HG02973 (cell line): Measurements from ENCODE around the gene CMTM4.
"Not testable (repeated sequence)": the region's sequence is repeated elsewhere in the genome, so short reads cannot be mapped to it uniquely, and the experiment has no call there.

Experiments used
- ATAC-seq: cut with Tn5 transposase; IDR thresholded peaks from one replicate; pipeline ENCODE4 v1.9.1; 2021; ENCODE audit warnings: moderate library complexity; ENCODE audit not compliant: unreplicated experiment

The CMTM4 gene

DNA sequence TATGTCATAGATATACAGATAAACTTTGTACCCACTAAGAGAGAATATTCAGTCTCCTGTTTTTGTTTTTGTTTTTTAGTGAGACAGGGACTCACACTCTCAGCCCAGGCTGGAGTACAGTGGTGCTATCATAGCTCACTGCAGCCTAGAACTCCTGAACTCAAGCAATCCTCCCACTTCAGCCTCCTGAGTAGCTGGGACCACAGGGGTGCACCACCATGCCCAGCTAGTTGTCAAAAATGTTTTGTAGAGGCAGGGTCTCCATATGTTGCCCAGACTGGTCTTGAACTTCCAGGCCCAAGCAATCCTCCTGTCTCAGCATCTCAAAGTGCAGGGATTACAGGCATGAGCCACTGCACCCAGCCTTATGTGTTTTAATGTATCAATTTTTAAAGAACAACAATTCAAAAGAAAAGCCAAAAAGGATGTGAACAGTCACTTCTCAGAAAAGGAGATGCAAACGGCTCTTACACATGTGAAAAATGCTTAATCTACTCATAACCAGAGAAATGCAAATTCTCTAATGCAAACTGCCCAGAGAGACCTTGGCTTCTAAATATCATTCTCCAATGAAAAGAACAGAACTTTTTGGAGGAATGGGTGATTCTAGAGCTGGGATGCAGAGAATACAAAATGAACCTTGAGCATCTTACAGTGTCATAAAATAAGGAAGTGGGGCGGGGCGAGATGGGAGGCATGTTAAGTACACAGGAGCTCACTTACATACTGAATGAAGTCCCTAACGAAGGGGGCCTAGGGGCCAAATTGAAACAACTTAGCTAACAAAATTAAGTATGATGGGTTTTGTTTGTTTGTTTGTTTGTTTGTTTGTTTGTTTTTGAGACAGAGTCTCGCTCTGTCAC, 99.3 kb downstream of the CMTM4 start:
- ATAC-seq = no peak

DNA sequence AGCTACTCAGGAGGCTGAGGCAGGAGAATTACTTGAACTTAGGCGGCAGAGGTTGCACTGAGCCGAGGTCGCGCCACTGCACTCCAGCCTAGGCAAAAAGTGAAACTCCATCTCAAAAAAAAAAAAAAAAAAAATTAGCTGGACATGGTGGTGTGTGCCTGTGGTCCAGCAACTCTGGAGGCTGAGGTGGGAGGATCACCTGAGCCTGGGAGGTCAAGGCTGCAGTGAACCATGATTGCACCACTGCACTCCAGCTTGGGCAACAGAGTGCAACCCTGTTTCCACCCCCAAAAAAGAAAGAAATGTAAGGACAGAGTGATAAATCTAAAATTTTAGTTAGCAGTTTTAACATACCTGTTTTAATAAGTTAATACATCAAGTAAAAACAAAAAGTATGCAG, 100.0 kb downstream of the CMTM4 start:
- ATAC-seq = not testable (repeated sequence)

DNA sequence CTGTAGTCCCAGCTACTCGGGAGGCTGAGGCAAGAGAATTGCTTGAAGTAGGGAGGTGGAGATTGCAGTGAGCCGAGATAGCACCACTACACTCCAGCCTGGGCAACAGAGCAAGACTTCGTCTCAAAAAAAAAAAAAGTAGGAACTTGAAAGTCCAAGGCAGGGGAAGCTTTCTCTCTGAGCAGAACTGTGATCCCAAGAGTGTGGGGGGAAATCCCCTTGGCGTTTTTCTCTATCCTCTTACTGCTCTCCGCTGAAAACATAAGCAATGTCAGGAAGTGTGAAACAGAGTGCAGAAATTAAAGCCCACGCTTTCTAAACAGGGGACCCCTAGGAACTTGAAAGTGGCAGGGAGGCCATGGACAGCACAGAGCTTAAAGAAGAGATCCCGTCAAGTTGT, 101.8 kb downstream of the CMTM4 start:
- ATAC-seq = no peak

GRCh38 chr16:66592814-66593213, 103.7 kb downstream of the CMTM4 start:
- ATAC-seq = no peak

- ATAC-seq = no peak
These were observed 104.3 kb downstream of the CMTM4 start for GRCh38 chr16:66592241-66592640.

DNA sequence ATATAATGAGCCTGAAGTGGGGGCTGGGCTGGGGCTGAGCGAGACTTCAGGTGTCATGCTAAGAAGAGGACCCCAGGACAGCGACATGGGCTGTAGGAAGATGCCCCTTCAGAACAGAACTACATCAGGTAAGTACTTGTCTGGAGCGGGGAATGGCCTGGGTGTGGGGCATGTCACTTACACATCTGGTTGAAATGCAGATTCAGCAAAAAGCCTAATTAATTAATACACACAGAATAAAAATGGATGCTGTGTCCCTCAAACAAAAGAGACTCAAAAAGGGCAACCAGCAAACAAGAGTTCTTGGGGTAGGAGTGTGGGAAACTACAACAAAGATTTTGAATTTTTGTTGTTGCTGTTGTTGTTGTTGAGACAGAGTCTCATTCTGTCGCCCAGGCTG, 105.5 kb downstream of the CMTM4 start:
- no peak for ATAC-seq

DNA sequence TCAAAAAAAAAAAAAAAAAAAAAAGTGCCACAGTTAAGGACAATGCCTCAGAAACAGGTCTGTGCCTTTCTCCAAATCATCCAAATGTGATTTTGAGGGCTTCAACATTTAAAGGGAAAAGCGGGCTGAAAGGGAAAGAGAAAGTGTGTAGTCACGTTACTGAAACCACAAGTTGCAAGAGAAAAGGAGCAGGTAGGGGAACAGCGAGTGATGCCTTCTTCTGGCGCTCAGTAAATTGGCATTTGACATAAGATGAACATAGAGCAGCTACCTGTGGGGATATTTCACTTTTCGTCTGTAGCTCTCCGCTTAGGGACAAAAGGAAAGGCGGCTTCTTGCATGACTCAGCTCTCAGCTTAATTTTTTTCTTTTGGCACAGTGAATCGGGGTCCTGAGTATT, 106.2 kb downstream of the CMTM4 start:
- ATAC-seq = no peak

- no peak for ATAC-seq
These were observed 107.4 kb downstream of the CMTM4 start for GRCh38 chr16:66588981-66589713.

- ATAC-seq = no peak
These were observed 108.5 kb downstream of the CMTM4 start for GRCh38 chr16:66587881-66588600.

DNA sequence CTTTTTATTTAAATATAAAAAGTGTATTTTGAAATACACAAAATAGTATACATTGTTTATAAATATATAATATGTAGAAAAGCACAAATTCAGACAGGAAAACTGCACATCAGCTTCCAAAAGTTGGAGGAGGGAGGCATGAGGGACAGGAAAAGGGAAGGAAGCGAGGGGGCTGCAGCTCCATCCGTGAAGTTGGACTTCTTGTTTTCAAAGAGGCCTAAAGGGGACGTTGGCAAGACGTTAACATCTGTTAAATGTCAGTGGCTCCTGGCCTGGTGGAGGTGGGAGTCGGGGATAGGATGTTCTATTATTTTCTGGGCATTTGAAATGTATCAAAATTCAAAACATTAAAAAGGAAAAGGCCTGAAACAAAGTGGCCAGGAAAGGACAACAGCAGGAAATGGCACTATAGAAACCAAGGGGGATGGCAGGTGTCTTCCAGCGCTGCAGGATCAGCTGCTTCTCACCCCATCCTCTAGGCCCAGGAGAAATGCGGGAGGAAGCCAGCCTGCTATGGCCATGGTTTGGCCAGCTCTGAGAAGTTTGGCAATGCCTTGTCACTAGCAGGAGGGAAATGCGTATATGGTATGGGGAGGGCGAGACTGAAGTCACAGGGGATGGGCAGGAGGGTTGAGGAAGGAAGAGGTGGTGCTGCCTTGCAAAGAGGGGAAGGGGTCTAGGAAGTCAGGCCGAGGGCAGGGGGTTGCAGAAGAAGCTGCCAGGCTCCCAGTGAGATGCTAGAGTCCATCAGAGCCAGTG, 110.9 kb downstream of the CMTM4 start:
- ATAC-seq = no peak

- no peak for ATAC-seq
These were observed 115.1 kb downstream of the CMTM4 start for GRCh38 chr16:66581246-66581952.

DNA sequence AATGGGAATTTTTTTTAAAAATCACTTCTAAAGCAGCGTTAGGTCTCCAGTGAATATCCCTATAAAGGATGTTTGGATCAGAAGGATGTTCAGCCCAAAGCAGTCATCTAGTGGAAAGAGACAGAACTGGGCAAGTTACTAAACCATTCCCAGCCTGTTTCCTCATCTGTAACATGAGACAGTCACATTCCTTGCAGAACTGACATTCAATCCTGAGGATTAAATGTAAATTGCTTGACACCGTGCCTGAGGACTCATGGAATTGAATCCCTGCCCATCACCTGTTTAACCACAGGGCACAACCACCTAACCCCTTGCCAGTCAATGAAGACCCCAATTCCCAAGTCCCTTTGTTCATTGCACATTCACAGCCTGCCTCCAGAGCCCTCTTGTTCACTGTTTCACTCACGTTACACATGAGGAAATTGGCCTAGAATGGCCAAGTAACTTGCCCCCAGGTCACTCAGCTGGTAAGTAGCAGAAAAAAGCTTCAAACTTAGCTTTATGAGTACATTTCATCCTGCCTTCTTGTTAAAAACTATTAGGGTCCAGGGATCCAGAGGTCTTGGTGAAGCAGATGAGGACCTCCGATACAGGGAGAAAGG, 115.8 kb downstream of the CMTM4 start:
- no peak for ATAC-seq

GRCh38 chr16:66578651-66579531, 117.7 kb downstream of the CMTM4 start, which contains the start of gene CMTM2:
Gene CMTM2 (plus strand): TSS chr16:66579463. CDS start chr16:66579608, 145 bp downstream.
- no peak for ATAC-seq

- ATAC-seq = no peak
These were observed 120.2 kb downstream of the CMTM4 start for GRCh38 chr16:66576296-66576695.

DNA sequence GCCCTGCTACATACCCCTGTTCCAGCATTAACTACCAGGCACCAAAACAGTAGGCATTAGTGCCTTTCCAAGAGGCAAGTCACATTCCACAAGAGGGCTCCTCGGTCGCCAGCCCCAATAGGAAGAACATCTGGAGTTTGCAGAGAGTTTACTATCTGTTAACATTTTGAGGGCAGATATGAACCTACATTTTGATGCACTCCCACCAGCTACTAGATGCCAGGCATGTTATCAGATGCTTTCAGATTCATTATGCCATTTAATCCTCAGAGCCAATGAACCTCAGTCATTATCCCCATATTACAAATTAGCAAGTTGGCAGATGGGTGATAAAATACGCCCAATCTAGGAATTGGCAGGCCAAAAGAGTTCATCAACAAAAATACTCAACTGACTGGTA, 121.5 kb downstream of the CMTM4 start:
- no peak for ATAC-seq

- no peak for ATAC-seq
These were observed 122.0 kb downstream of the CMTM4 start for GRCh38 chr16:66574531-66574930.

DNA sequence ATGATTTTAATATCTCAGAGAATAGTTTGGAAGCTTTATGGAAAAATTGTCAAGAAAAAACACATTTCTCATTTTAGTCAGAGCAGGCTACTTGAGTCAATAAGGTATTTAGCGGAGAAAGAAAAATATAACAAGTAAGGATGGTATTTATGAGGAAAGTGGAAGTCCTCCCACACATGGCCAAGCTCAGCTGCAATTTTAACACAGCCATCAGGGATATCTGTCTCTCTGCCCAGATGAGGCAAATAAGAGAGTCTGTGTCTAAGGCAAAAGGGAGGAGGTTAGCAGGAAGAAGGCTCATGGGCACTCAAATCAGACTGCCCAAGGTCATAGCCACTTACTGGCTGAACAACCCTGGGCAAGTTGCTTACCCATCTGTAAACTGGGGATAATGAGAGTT, 122.5 kb downstream of the CMTM4 start:
- ATAC-seq = no peak

GRCh38 chr16:66572356-66572755, 124.2 kb downstream of the CMTM4 start:
- ATAC-seq = no peak
